GM19452 (cell line): ENCODE measurements around the gene SLCO4C1.
"Not testable (repeated sequence)": the region's sequence is repeated elsewhere in the genome, so short reads cannot be mapped to it uniquely, and the experiment has no call there.

Experiments used
- ATAC-seq: cut with Tn5 transposase; IDR thresholded peaks from one replicate; pipeline ENCODE4 v1.9.1; 2021; ENCODE audit not compliant: unreplicated experiment

Gene SLCO4C1

GRCh38 chr5:102296178-102296817 lies at the start of gene SLCO4C1:
SLCO4C1 (minus strand) TSS chr5:102296284; CDS start chr5:102296262, 22 bp downstream.
- peak; percentile 98 for ATAC-seq

- ATAC-seq, result no peak
These were observed 45.7 kb upstream of the SLCO4C1 start for GRCh38 chr5:102341681-102342288.

- ATAC-seq, result no peak
These were observed 28.6 kb upstream of the SLCO4C1 start for GRCh38 chr5:102324714-102325113.

- not testable (repeated sequence) for ATAC-seq
These were observed 22.7 kb upstream of the SLCO4C1 start for GRCh38 chr5:102318801-102319200.

- ATAC-seq, result no peak
These were observed 18.2 kb upstream of the SLCO4C1 start for GRCh38 chr5:102314328-102314727.

- ATAC-seq, result no peak
These were observed 17.8 kb upstream of the SLCO4C1 start for GRCh38 chr5:102313912-102314311.

- no peak for ATAC-seq
These were observed 16.7 kb upstream of the SLCO4C1 start for GRCh38 chr5:102312586-102313370.

GRCh38 chr5:102309586-102309985 lies 13.5 kb upstream of the SLCO4C1 start:
- ATAC-seq, result no peak

GRCh38 chr5:102307232-102307631 lies 11.1 kb upstream of the SLCO4C1 start:
- ATAC-seq, result peak; percentile 51

- ATAC-seq, result no peak
These were observed 10.0 kb upstream of the SLCO4C1 start for GRCh38 chr5:102306121-102306520.

GRCh38 chr5:102295534-102296177 lies 428 bp downstream of the SLCO4C1 start:
- ATAC-seq, result peak; percentile 3

GRCh38 chr5:102294886-102295395 lies 1.1 kb downstream of the SLCO4C1 start:
- no peak for ATAC-seq

GRCh38 chr5:102290004-102290403 lies 6.1 kb downstream of the SLCO4C1 start:
- no peak for ATAC-seq

- no peak for ATAC-seq
These were observed 6.7 kb downstream of the SLCO4C1 start for GRCh38 chr5:102289251-102289899.

- ATAC-seq, result no peak
These were observed 7.5 kb downstream of the SLCO4C1 start for GRCh38 chr5:102288630-102289029.

GRCh38 chr5:102286476-102286875 lies 9.6 kb downstream of the SLCO4C1 start:
- no peak for ATAC-seq

GRCh38 chr5:102283102-102283797 lies 12.8 kb downstream of the SLCO4C1 start:
- peak; percentile 78 for ATAC-seq

GRCh38 chr5:102279711-102280110 lies 16.4 kb downstream of the SLCO4C1 start:
- no peak for ATAC-seq

GRCh38 chr5:102278231-102278630 lies 17.9 kb downstream of the SLCO4C1 start:
- no peak for ATAC-seq

GRCh38 chr5:102277144-102277543 lies 18.9 kb downstream of the SLCO4C1 start:
- no peak for ATAC-seq
